Measurements from ENCODE around the gene RALBP1.

The RALBP1 gene

DNA sequence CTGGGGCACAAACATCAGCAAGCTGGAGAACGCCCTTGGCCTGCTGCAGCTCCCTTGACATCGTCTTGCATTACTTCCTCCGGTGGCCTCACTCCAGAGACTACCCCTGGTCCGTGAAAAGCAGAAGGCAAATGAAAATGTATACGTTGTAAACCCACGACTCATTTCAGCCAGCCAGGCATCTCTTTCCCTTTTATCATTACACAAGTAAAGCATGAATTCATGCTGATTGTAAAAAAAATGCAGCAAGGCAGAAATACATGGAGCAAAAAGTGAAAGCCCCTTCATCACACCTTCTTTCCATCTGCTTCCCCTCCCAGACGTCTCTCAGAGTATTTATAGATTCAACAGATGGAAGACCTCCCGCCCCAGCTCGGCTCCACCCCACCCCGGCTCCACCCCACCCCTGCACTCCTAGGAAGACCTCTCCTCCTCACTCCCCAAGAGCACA is 41.6 kb upstream of the RALBP1 start:
- in situ Hi-C loops (cut with HindIII; ENCODE audit: low sequenced_read_pairs) = no loop called here
- no peak overlapping the region for H3K4me3 ChIP-seq (ENCODE audit: low read depth, low read length)
- DNase-seq (ENCODE audit: low read depth) = no peak
- TF ChIP-seq, protein P1, sequence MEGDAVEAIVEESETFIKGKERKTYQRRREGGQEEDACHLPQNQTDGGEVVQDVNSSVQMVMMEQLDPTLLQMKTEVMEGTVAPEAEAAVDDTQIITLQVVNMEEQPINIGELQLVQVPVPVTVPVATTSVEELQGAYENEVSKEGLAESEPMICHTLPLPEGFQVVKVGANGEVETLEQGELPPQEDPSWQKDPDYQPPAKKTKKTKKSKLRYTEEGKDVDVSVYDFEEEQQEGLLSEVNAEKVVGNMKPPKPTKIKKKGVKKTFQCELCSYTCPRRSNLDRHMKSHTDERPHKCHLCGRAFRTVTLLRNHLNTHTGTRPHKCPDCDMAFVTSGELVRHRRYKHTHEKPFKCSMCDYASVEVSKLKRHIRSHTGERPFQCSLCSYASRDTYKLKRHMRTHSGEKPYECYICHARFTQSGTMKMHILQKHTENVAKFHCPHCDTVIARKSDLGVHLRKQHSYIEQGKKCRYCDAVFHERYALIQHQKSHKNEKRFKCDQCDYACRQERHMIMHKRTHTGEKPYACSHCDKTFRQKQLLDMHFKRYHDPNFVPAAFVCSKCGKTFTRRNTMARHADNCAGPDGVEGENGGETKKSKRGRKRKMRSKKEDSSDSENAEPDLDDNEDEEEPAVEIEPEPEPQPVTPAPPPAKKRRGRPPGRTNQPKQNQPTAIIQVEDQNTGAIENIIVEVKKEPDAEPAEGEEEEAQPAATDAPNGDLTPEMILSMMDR (IDR thresholded peaks at IDR 0.05; ENCODE audit: low read depth, low read length, missing control alignments) = no peak

DNA sequence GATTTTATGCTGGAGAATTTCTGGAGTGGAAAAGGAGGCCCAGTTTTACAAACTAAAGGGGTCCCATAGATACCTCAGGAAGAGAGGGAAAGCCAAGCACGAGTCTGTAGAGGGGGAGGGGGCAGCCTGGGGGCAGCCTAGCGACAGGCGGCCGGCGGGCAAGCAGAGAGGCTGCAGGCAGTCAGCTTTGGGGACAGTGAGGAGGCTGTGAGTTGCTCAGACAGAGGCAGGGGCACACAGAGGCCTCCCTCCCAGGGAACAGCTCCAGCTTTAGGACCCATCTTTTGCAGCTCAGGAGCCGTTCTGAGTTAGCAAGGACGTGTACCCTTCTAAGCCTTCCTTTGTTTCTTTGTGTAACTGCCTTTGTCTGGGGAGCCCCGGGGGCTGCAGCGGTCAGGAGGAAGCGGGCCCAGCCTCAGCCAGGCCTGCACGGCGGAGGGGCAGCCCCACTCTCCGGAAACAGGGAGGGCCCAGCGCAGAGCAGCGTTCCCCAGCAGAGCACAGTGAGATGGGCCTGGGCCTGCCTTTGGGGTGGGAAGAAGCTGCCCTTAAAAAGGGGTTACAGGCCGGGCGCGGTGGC is 41.1 kb upstream of the RALBP1 start:
- H3K4me3 ChIP-seq (ENCODE audit: low read depth, low read length) = no peak overlapping the region
- TF ChIP-seq, protein P1 (IDR thresholded peaks at IDR 0.05; ENCODE audit: low read depth, low read length, missing control alignments) = no peak
- in situ Hi-C loops (cut with HindIII; ENCODE audit: low sequenced_read_pairs) = no loop called here
- no peak for DNase-seq (ENCODE audit: low read depth)

DNA sequence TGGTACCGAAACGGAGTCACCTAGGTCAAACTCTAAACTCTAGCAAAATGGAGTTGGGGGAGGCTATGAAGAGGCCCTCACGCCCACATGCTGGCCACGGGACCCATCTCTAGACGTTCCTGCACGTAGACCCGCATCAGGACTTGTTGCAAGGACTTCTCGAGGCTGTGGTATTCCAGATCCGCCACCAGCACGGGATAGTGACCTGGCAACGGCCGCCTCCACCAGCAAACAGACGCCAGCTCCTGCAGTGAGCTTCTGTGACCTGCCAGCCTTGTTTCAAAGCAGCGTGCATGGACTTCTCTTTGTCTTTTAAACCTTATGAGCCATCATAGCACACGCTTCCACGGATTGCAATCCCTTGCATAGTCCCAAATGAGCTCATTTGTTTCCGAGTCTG is 40.3 kb upstream of the RALBP1 start:
- in situ Hi-C loops (cut with HindIII; ENCODE audit: low sequenced_read_pairs) = no loop called here
- DNase-seq (ENCODE audit: low read depth) = no peak
- H3K4me3 ChIP-seq (ENCODE audit: low read depth, low read length) = no peak overlapping the region
- TF ChIP-seq, protein P1 (IDR thresholded peaks at IDR 0.05; ENCODE audit: low read depth, low read length, missing control alignments) = no peak

DNA sequence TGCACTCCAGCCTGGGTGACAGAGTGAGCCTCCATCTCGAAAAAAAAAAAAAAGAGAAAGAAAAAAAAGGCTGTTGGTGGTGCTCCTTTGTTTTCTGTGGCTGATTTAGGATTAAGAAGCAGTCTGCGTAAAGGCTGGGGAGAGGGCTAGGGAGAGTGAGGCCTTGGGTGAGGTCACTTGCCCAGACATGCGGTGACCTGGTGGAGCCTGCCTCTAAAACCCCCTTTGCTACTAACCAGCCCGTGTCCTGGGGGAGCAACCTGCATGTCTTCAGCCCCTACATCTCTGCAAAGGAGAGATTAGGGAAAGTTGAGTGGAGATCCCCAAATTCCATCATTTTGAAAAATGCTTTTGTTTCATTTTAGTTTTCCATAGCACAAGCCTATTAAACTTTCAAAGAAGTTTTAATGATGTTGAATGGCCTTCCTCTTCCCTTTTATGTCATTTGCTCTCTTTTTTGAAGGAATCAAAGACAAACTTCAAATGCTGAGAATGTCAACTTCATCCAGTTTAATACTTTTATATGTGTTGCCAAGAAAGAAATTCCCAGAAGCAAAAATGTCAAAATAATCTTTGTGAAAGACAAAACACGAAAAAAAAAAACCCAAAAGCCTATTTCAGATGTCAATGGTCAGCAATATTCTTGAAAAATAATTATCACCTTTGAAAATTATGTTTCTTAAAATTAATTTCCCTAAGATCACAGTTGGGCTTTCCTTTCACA is 38.9 kb upstream of the RALBP1 start:
- TF ChIP-seq, protein P1 (IDR thresholded peaks at IDR 0.05; ENCODE audit: low read depth, low read length, missing control alignments) = no peak
- no peak for DNase-seq (ENCODE audit: low read depth)
- in situ Hi-C loops (cut with HindIII; ENCODE audit: low sequenced_read_pairs) = no loop called here
- H3K4me3 ChIP-seq (ENCODE audit: low read depth, low read length) = no peak overlapping the region

DNA sequence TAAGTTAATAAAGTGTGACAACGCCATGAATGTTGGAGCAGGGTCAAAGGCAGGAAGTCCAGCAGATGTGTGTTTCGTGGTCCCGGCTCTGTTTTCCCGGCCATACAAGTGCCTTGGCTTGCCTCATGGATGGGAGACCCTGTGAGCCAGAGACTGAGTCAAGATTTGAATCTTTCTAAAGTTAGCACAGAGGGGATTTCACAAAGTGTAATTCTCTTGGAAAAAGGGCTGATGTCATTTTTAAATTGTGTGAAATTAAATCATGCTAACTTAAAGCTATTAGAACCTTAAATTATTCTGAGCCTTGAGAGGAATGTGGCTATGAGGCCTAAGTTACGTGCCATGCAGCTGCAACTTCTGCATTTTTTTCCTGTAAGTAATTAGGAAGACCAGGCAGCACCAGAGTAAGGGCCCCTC is 38.3 kb upstream of the RALBP1 start:
- no peak for DNase-seq (ENCODE audit: low read depth)
- TF ChIP-seq, protein P1 (IDR thresholded peaks at IDR 0.05; ENCODE audit: low read depth, low read length, missing control alignments) = no peak
- in situ Hi-C loops (cut with HindIII; ENCODE audit: low sequenced_read_pairs) = no loop called here

DNA sequence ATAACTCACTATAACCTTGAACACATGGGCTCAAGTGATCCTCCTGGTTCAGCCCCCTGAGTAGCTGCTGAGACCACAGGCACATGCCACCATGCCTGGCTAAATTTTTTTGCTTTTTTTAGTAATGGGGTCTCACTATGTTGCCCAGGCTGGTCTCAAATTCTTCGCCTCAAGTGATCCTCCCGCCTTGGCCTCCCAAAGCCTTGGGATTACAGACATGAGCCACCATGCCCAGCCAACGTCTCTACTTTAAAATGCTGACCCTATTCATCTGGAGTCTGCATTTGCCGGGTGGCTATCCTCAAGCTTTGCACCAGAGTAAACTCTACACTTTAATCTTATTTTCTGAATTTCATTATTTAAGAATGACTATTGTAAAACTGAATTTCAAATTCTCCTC is 37.6 kb upstream of the RALBP1 start:
- no peak overlapping the region for H3K4me3 ChIP-seq (ENCODE audit: low read depth, low read length)
- DNase-seq (ENCODE audit: low read depth) = no peak
- in situ Hi-C loops (cut with HindIII; ENCODE audit: low sequenced_read_pairs) = no loop called here
- TF ChIP-seq, protein P1 (IDR thresholded peaks at IDR 0.05; ENCODE audit: low read depth, low read length, missing control alignments) = no peak

More for the DNA sequence above, 38.3 kb upstream of the RALBP1 start:
- H3K4me3 ChIP-seq (ENCODE audit: low read depth, low read length) = no peak overlapping the region

All from astrocyte of the cerebellum (primary cell).